ENCODE data around the gene MUSK. TPM values are rescaled to one million over a fixed set of nuclear protein-coding genes. Genes with fewer than 3 reads are reported as not detected.

Gene MUSK
- total RNA-seq, 2 donors from 2014 or later = 2.0 to 6.1 TPM

- no peak for DNase-seq (ENCODE audit: low spot score)
- H3K4me3 ChIP-seq = no peak overlapping the region
- no peak for TF ChIP-seq CTCF (IDR thresholded peaks at IDR 0.05)
- no peaks in the 10 kb centered on the region for H3K36me3 ChIP-seq
- H3K9me3 ChIP-seq = no peaks in the 10 kb centered on the region
- no peaks in the 10 kb centered on the region for H3K4me1 ChIP-seq
- H3K27me3 ChIP-seq = no peaks in the 10 kb centered on the region
- H3K27ac ChIP-seq = peak overlapping the region in 1 of 2 donors; percentile 33
Measured at GRCh38 chr9:110769667-110770066, 101.1 kb downstream of the MUSK start.

DNA sequence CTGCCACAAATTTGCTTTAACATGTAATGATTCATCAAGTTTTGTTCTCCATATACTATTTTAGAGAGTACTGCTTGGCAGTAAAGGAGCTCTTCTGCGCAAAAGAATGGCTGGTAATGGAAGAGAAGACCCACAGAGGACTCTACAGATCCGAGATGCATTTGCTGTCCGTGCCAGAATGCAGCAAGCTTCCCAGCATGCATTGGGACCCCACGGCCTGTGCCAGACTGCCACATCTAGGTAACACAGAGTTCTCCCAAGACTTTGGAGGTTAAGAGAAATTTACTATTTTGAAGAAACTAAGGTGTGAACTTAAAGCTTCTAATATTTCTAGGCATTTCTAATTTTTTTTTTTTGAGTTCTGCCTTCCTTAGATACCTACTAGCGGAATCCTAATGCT, 107.1 kb downstream of the MUSK start:
- Histone ChIP-seq H3K4me3 (no peak overlapping the region), H3K27me3 (no peaks in the 10 kb centered on the region), H3K4me1 (no peaks in the 10 kb centered on the region), H3K36me3 (no peaks in the 10 kb centered on the region), H3K9me3 (no peaks in the 10 kb centered on the region), H3K27ac (no peak overlapping the region)
- TF ChIP-seq CTCF (IDR thresholded peaks at IDR 0.05) = no peak
- no peak for DNase-seq (ENCODE audit: low spot score)

- Histone ChIP-seq H3K9me3 (no peaks in the 10 kb centered on the region), H3K4me3 (no peak overlapping the region), H3K27ac (no peak overlapping the region), H3K27me3 (no peaks in the 10 kb centered on the region), H3K36me3 (no peaks in the 10 kb centered on the region), H3K4me1 (no peaks in the 10 kb centered on the region)
- DNase-seq (ENCODE audit: low spot score) = no peak
- TF ChIP-seq CTCF (IDR thresholded peaks at IDR 0.05) = no peak
Measured at GRCh38 chr9:110776221-110776620, 107.6 kb downstream of the MUSK start.

DNA sequence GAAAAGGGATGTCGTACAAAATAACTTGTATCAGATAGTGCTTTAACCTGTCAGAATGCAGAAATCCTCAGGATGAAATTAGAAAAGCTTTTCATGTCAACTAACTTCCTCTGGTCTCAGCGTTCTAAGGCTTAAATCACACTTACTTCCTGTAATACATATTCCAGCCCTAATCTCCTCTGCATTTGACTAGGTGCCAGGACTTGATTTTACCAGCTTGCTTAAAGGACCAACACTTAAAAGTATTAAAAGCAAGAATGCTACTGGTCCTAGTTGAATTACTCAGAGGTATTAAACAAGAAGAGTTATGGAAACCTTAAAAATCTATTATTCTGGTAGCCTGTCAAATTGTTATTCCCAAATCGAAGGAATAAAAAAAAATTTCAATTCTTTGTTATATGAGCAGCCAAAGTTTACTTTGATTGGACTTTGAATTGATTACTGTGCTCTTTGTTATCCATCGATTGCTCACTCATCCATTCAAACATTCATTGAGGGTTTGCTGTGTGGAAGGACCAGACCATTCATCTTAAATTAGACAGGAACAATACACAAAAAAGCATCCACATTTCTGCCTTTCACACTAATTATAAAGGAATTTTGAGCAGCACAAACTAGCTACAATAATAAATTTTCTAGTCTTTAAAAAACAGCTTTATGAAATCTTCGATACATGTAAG, 108.7 kb downstream of the MUSK start:
- H3K4me1 ChIP-seq = no peaks in the 10 kb centered on the region
- no peaks in the 10 kb centered on the region for H3K27me3 ChIP-seq
- no peaks in the 10 kb centered on the region for H3K9me3 ChIP-seq

GRCh38 chr9:110777876-110778215, 109.3 kb downstream of the MUSK start:
- Histone ChIP-seq H3K4me1 (no peaks in the 10 kb centered on the region), H3K27ac (peak overlapping the region in 1 of 2 donors; percentile 37), H3K4me3 (no peak overlapping the region), H3K36me3 (no peaks in the 10 kb centered on the region), H3K27me3 (no peaks in the 10 kb centered on the region), H3K9me3 (no peaks in the 10 kb centered on the region)
- DNase-seq (ENCODE audit: low spot score) = no peak
- no peak for TF ChIP-seq CTCF (IDR thresholded peaks at IDR 0.05)

More for the DNA sequence above, 108.7 kb downstream of the MUSK start:
- H3K36me3 ChIP-seq = no peaks in the 10 kb centered on the region
- H3K4me3 ChIP-seq = no peak overlapping the region
- TF ChIP-seq CTCF (IDR thresholded peaks at IDR 0.05) = no peak
- H3K27ac ChIP-seq = peak overlapping the region in 1 of 2 donors; percentile 37
- no peak for DNase-seq (ENCODE audit: low spot score)

GRCh38 chr9:110782701-110783100, 114.1 kb downstream of the MUSK start:
- Histone ChIP-seq H3K36me3 (no peaks in the 10 kb centered on the region), H3K27me3 (no peaks in the 10 kb centered on the region), H3K4me3 (no peak overlapping the region), H3K4me1 (no peaks in the 10 kb centered on the region), H3K27ac (no peak overlapping the region), H3K9me3 (no peaks in the 10 kb centered on the region)
- TF ChIP-seq CTCF (IDR thresholded peaks at IDR 0.05) = no peak
- DNase-seq (ENCODE audit: low spot score) = no peak

All from right atrium auricular region (tissue), 2 donors.